Measurements from ENCODE around the gene TPO.

- TF ChIP-seq CTCF (IDR thresholded peaks at IDR 0.05) (no peak), EZH2 (IDR thresholded peaks at IDR 0.05) (no peak)
These were observed 47.7 kb downstream of the TPO start for GRCh38 chr2:1460851-1461418.
